ENCODE results near the gene BPIFB2. TPM values are rescaled to one million over a fixed set of nuclear protein-coding genes. Genes with fewer than 3 reads are reported as not detected.

Gene BPIFB2
- total RNA-seq, 2 experiments from 2014 or later: not detected

DNA sequence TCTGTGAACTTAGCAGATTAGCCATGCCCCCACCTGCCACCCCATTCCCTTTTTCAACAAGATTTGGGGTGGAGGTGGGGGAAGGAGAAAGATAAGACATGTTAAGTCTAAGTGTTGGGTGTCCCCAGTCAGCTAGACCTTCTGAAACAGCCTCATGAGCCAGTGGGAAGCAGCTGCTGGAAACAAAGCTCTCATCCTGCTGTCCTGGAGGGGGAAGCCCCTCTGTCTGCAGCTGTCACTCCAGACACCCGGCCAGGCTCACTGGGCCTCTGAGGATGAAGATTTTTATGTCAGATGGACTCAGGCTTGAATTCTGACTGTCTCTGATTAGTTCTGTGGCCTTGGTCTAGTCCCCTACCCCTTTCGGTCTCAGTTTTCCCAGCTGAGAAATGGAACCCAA, 47.3 kb downstream of the BPIFB2 start:
- ChIA-PET POLR2A (no interaction called here), CTCF (no interaction called here)

DNA sequence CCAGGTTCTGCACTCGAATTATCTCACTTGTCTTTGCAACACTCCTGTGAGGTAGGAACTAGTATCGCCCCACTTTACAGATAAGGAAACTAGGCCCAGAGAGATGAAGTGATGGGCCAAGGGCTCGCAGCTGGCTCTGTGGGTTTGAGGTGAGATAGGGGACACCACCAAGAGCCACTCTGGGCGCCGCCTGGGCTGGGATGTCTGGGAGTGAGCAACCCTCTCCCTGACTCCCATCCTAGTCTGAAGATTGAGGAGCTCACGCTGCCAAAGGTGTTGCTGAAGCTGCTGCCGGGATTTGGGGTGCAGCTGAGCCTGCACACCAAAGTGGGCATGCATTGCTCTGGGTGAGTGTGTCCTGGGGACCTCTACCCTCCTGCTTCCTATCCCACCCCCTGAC, 51.6 kb downstream of the BPIFB2 start:
- CTCF ChIA-PET: no interaction called here
- POLR2A ChIA-PET: no interaction called here

DNA sequence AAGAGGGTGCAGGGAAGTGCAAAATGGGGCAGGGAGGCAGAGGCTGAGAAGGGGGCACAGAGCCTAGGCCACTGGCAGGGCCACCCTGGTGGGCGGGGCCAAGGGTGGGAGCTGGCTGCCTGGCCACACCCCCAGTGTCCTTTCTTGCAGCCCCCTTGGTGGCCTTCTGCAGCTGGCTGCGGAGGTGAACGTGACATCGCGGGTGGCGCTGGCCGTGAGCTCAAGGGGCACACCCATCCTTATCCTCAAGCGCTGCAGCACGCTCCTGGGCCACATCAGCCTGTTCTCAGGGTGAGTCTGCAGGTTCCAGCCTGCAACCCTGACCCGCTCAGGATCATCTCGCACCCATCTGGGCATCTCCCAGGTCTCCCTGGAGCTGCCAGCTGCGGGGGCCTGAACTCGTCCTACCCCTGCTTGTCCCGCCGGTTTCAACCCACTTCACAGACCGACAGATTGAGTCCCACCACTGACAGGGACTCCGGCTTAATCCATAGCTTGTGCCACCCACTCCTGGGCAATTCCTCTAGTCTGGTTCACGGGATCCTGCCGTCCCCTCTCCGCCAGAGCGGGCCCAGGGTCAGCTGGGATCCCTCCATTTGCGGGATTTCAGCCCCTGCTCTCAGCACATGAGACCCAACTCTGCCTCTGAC, 52.4 kb downstream of the BPIFB2 start:
- CTCF ChIA-PET: no interaction called here
- POLR2A ChIA-PET: interaction anchor here (0.8 kb wide), 1 partner anchor 9 kb away, joined by 3 read pairs; no protein-coding TSS in a partner anchor

DNA sequence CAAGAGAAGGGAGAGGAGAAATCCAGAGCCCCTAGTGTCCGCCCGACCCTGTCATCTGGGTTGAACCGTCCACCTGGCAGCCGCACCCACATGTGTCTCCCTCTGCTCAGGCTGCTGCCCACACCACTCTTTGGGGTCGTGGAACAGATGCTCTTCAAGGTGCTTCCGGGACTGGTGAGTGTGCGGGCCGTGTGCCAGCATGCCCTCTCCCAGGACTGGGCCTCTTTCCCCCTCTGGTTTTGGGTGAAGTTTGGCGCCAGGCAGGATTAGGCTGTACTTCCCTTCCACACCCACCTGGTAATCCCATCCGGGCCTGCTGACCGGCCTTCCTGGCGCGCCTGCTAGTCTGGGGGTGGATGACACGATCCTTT, 54.1 kb downstream of the BPIFB2 start:
- ChIA-PET POLR2A (no interaction called here), CTCF (no interaction called here)

- CTCF ChIA-PET: no interaction called here
- POLR2A ChIA-PET: no interaction called here
These were observed 54.8 kb downstream of the BPIFB2 start for GRCh38 chr20:33062105-33062824.

- ChIA-PET POLR2A (no interaction called here), CTCF (no interaction called here)
These were observed 55.3 kb downstream of the BPIFB2 start for GRCh38 chr20:33062825-33063149.

DNA sequence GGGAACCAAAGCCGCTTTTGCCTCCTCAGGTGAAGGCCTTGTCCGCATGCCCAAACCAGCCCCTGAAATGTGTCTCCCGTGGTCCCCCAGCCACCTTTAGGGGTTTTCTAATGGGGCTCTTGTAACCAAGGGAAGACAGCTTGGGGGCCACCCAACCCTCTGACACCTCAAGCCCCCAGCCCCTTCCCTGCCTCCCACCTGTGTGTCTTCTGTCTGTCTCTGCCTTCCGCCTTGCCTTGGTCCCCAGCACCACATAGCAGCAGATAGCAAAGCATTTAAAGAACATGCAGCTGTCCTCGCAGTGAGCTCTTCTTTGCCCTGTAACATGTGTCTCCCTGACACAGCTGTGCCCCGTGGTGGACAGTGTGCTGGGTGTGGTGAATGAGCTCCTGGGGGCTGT, 55.8 kb downstream of the BPIFB2 start:
- ChIA-PET POLR2A (no interaction called here), CTCF (no interaction called here)

GRCh38 chr20:33064572-33065287, 57.2 kb downstream of the BPIFB2 start:
- CTCF ChIA-PET: no interaction called here
- POLR2A ChIA-PET: no interaction called here

DNA sequence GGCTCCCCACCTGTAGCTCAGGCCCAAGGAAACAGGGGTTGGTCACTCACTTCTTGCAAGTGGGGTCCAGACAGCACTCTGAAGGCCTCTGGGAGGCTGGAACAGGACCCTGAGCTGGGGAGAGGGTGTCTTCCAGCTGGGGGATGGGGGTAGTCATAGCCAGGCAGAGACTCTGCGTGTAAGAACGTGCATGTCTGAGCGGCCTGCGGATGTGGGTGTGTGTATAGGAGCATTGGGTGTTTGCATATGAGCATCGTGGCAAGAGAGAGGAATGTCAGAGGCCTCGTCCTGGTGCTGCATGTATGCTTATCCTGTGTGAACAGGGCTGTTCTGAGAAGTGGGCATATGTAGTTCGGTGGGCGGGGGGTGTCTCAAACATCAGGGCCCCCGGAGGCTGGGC, 58.3 kb downstream of the BPIFB2 start:
- POLR2A ChIA-PET: no interaction called here
- CTCF ChIA-PET: no interaction called here

- CTCF ChIA-PET: no interaction called here
These were observed 60.3 kb downstream of the BPIFB2 start for GRCh38 chr20:33067806-33068205.

DNA sequence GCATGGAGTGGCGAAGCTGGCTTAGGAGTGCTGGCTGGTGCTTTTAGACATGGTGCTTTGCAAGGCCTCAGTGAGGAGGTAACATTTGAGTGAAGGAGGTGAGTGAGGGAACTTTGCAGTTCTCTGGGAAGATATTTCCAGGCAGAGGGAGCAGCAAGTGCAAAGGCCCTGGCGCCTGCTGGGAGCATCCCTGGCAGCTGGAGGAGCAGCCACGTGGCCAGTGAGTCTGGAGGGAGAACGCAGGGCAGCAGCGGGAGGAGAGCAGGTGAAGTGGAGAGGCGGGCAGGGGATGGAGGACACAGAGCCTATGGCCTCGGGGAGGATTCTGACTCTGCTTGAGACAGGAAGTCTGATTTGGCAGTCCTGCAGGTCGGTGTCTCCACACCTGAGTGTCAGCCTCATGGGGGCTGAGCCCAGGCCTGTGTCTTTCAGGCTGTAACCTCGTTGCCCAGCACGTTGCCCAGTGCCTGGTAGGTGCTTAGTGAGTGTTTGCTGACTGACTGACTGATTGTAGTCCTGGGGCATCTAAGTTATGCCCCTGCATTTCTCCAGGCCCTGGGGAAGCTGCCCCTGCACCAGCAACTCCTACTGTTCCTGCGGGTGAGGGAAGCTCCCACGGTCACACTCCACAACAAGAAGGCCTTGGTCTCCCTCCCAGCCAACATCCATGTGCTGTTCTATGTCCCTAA, 60.9 kb downstream of the BPIFB2 start:
- ChIA-PET CTCF (interaction anchor here (0.6 kb wide), 1 partner anchor 868 kb away, joined by 3 read pairs; no protein-coding TSS in a partner anchor), POLR2A (no interaction called here)

More at GRCh38 chr20:33067806-33068205, 60.3 kb downstream of the BPIFB2 start:
- POLR2A ChIA-PET: no interaction called here

DNA sequence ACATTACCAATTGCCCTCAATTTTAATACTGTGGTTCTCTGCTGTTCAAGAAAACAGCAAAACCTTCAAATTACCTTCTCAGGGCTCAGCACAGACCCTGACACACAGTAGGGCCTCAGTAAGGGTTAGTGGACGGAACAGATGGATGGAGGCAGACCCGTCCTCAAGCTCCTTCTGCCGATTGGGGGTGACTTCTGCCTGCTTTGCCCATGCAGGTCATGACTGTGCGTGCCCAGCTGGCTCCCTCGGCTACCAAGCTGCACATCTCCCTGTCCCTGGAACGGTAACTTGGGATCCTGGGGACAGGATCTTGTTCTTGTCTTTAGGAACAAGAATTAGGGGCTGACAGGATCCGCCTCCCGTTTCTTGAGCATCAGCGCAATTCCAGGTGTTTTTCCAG, 62.2 kb downstream of the BPIFB2 start:
- CTCF ChIA-PET: no interaction called here
- POLR2A ChIA-PET: no interaction called here

GRCh38 chr20:33070111-33071053, 62.9 kb downstream of the BPIFB2 start:
- ChIA-PET POLR2A (no interaction called here), CTCF (no interaction called here)

DNA sequence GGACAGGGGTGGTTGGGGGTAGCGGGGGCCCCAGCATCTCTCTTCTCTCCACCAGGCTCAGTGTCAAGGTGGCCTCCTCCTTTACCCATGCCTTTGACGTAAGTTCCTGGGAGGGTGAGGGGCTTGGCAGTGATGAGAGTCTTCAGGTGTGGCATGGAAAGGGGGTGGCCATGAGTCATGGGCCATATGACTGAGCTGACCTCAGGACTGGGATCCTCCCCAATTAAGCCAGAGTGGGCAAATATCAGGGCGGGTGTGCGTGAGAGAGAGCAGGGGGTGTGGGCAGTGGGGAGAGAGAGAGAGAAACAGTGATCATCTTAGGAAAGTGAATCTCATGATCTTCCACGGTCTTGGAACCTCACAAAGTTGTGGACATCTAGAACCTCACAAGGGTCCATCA, 63.7 kb downstream of the BPIFB2 start:
- ChIA-PET POLR2A (no interaction called here), CTCF (no interaction called here)

DNA sequence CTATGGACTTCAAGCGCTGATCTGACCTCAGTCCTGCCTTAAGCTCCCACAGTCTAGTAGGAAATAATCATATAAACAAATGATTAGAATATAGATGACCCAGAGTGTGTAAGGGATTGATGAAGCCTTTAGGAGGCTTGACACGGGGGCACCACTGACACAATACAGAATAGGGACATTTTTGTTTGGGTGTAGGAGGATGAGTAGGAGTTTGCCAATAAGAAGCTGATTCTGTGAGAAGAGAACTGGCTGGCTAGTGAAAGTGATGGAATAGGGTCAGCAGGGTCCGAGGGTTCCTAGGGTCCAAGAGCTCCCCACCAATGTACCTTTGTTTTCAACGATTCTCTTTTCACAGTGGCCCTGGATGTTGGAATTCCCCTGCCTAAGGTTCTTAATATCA, 64.9 kb downstream of the BPIFB2 start:
- CTCF ChIA-PET: no interaction called here
- POLR2A ChIA-PET: no interaction called here

DNA sequence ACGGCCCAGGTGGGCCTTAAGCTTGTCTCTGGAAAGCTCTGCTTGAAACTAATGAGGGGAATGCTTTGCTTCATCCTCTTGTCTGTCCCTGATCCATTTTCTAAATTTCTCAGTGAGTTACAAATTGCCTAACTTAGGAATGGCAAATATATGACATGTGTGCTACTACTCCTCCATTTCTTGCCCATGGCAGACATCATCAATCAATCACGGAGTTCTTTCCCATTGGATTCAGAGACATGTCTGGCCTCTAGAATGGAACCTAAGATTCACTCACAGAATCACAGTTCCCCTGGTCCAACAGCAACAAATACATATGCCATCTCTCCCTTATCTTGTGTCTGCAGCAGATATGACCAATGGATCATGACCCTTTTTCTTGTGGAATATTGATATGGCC, 65.3 kb downstream of the BPIFB2 start:
- CTCF ChIA-PET: no interaction called here
- POLR2A ChIA-PET: no interaction called here
